NCI-H510A treated with DMSO at 0.1 percent for 48 hours (cell line): ENCODE measurements around the gene TTC28.
"Not testable (repeated sequence)": the region's sequence is repeated elsewhere in the genome, so short reads cannot be mapped to it uniquely, and the experiment has no call there.

ENCODE experiments used
- DNase-seq: peaks from one replicate; lab custom pipeline; 2025; lab: John Stamatoyannopoulos, UW

Gene TTC28

GRCh38 chr22:28229566-28230485, 449.8 kb downstream of the TTC28 start:
- DNase-seq = no peak

GRCh38 chr22:28223826-28224225, 455.8 kb downstream of the TTC28 start:
- no peak for DNase-seq

GRCh38 chr22:28222976-28223745, 456.5 kb downstream of the TTC28 start:
- DNase-seq = no peak

GRCh38 chr22:28222571-28222970, 457.1 kb downstream of the TTC28 start:
- DNase-seq = no peak

GRCh38 chr22:28222052-28222451, 457.6 kb downstream of the TTC28 start:
- no peak for DNase-seq

- no peak for DNase-seq
Observed at GRCh38 chr22:28220626-28221363, 458.8 kb downstream of the TTC28 start.

- DNase-seq = no peak
Observed at GRCh38 chr22:28217277-28217676, 462.4 kb downstream of the TTC28 start.

- not testable (repeated sequence) for DNase-seq
Observed at GRCh38 chr22:28214750-28215149, 464.9 kb downstream of the TTC28 start.

- DNase-seq = not testable (repeated sequence)
Observed at GRCh38 chr22:28209457-28209856, 470.2 kb downstream of the TTC28 start.

GRCh38 chr22:28208787-28209186, 470.9 kb downstream of the TTC28 start:
- DNase-seq = no peak

GRCh38 chr22:28208036-28208435, 471.6 kb downstream of the TTC28 start:
- DNase-seq = no peak

- no peak for DNase-seq
Observed at GRCh38 chr22:28207281-28208030, 472.2 kb downstream of the TTC28 start.

- no peak for DNase-seq
Observed at GRCh38 chr22:28205926-28206325, 473.7 kb downstream of the TTC28 start.

GRCh38 chr22:28204382-28204781, 475.3 kb downstream of the TTC28 start:
- no peak for DNase-seq

- DNase-seq = no peak
Observed at GRCh38 chr22:28203286-28203685, 476.4 kb downstream of the TTC28 start.

- DNase-seq = no peak
Observed at GRCh38 chr22:28198692-28199091, 480.9 kb downstream of the TTC28 start.

- not testable (repeated sequence) for DNase-seq
Observed at GRCh38 chr22:28191571-28191970, 488.1 kb downstream of the TTC28 start.

GRCh38 chr22:28188178-28188879, 491.3 kb downstream of the TTC28 start:
- DNase-seq = no peak

GRCh38 chr22:28187612-28188011, 492.0 kb downstream of the TTC28 start:
- DNase-seq = no peak

- no peak for DNase-seq
Observed at GRCh38 chr22:28186641-28187040, 493.0 kb downstream of the TTC28 start.

GRCh38 chr22:28185130-28185529, 494.5 kb downstream of the TTC28 start:
- no peak for DNase-seq
